ENCODE results near the gene KCNJ1. TPM values are rescaled to one million over a fixed set of nuclear protein-coding genes. Genes with fewer than 3 reads are reported as not detected.
A peak's percentile ranks its signal among the peaks of the same experiment; 100 is the strongest.

The KCNJ1 gene
- total RNA-seq (2014; rRNA removed; shearing (Covaris generic)) = not detected in 2 replicates

DNA sequence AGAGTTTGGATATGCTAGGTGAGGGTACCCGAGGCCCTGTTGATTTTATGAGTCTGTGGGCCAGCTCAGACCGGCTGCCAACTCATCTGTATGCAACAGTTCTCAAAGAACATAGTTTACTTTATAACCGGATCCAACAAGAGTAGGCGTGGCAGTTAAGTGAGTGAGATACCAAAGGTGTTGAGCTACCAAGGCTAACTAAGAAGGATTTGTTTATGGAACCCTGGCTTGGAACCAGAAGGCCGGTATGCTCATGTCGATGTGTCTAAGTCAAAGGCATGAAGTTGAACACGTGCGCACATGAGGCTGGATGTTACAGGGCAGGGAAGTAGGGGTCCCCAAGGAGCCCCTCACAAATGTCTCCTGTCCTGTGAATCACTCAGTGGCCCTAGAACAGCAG is at the start of gene KCNJ1:
TSS of gene KCNJ1 (minus strand) at position 20 of the 400 bp plus-strand sequence. CDS start 27,053 bp downstream, outside the sequence.
- in situ Hi-C loops (cut with HindIII; ENCODE audit: low sequenced_read_pairs) = no loop called here
- DNase-seq (ENCODE audit: low spot score) = no peak

DNA sequence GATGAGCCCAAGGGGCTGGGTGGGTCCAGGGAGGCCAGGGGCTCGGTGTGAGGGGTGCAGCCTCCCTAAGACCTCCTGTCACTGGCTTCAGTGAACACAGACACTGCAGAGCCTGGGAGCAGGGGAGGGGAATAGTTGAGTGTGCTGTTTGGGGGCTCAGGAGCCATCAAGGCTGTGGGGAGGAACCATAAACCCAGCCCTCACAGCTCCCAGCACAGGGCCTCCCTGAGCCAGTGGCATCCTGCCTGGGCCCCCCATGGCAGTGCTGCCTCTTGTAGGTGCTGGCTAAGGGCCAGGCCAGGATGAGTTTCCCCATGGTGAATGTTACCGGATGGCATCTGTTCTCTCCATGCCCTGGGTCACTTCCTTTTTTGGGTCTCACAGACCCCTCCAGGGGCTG is 49.6 kb upstream of the KCNJ1 start:
- no peak for DNase-seq (ENCODE audit: low spot score)
- in situ Hi-C loops (cut with HindIII; ENCODE audit: low sequenced_read_pairs) = no loop called here

DNA sequence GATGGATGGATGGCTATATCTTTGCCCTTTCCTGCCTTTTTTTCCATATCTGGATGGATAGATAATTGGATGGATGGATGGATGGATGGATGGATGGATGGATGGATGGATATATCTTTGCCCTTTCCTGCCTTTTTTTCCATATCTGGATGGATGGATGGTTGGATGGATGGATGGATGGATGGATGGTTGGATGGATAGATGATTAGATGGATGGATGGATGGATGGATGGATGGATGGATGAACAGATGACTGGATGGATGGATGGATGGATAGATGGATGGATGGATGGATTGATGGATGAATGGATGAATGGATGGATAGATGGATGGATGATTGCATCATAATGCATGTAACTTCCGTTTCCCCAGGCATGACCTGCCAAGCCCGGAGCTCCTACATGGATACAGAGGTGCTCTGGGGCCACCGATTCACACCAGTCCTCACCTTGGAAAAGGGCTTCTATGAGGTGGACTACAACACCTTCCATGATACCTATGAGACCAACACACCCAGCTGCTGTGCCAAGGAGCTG is 49.0 kb upstream of the KCNJ1 start:
- DNase-seq (ENCODE audit: low spot score) = no peak
- in situ Hi-C loops (cut with HindIII; ENCODE audit: low sequenced_read_pairs) = no loop called here

DNA sequence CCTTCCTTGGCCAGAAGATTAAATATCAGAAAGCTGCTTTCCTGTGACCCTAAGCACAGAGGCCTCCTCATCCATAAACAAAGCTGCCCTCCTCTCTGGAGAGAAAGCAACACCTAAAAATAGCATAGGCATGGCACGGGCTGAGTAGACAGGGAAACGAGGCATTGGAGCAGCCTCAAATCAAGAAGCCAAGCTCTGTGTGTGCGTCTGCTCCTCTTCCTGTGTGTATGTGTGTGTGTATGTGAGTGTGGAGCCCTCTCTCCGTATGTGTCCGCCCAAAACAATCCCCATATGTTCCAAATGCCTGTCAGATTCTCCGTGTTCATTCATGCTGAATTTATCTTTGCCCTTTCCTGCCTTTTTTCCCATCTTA is 48.0 kb upstream of the KCNJ1 start:
- peak; percentile 40 for DNase-seq (ENCODE audit: low spot score)
- in situ Hi-C loops (cut with HindIII; ENCODE audit: low sequenced_read_pairs) = no loop called here

DNA sequence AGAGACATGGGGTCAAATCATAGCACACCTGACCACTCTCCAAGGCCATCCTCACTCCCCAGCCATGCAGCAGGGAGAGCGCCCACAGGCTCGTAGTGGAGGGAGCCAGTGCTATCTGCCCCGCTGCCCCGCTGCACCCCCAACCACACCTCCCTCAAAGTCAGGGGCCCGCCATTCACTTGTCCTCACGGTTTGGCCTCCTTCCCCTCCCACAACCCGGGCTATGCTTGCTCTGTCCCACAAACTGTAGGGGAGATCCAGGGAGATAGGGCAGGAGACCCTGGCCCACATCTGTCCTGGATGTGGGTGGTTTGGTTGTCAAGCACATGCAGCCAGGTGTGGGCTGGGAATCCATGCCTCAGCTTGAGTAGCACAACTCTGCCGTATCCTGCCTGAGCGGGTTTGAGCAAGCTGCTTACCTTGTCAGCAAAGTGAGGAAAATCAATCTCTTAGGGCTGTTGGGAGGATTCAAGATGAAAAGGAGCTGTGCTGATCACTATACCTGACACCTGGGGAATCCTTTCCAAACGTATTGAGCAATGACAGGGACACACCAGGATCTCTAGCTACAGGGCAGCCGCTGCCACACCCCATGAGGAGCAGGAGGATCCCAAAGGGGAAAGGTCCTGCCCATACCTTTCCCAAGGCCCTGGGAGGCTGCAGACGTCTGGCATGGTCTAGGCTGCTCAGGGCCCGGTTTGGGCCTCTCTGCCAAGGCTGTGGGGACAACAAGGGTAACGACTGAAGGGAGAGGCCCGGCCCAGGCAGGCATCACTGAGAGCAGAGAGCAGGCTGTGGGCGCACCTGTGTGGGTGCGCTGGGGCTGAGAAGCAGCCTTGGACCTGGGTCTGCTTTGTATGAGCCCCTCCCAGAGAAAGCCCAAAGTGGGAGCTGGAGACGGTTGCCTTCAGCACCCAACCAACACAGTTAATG is 47.4 kb upstream of the KCNJ1 start:
- in situ Hi-C loops (cut with HindIII; ENCODE audit: low sequenced_read_pairs) = no loop called here
- no peak for DNase-seq (ENCODE audit: low spot score)

DNA sequence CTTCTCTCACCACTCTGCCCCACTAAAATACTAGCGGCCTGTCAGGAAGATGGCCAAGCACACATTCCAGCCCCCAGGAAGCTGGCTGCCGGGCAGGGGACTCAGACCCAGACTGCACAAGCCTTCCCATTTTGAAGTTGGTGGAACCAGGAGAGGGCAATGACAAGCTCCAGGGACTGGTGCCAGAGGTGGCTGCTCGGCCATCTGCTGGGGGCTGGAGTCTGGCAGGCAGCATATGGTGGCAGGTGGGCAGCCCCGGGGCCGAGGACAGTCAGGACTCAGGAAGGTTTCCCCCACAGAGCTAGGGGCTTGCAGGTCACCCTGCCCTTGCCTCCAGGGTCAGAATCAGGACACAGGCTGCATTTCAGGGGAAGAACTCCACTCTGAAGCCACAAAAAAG is 46.7 kb upstream of the KCNJ1 start:
- in situ Hi-C loops (cut with HindIII; ENCODE audit: low sequenced_read_pairs) = no loop called here
- DNase-seq (ENCODE audit: low spot score) = peak; percentile 54

DNA sequence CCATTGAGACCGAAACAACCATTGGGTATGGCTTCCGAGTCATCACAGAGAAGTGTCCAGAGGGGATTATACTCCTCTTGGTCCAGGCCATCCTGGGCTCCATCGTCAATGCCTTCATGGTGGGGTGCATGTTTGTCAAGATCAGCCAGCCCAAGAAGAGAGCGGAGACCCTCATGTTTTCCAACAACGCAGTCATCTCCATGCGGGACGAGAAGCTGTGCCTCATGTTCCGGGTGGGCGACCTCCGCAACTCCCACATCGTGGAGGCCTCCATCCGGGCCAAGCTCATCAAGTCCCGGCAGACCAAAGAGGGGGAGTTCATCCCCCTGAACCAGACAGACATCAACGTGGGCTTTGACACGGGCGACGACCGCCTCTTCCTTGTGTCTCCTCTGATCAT is 44.6 kb upstream of the KCNJ1 start:
- in situ Hi-C loops (cut with HindIII; ENCODE audit: low sequenced_read_pairs) = no loop called here
- no peak for DNase-seq (ENCODE audit: low spot score)

DNA sequence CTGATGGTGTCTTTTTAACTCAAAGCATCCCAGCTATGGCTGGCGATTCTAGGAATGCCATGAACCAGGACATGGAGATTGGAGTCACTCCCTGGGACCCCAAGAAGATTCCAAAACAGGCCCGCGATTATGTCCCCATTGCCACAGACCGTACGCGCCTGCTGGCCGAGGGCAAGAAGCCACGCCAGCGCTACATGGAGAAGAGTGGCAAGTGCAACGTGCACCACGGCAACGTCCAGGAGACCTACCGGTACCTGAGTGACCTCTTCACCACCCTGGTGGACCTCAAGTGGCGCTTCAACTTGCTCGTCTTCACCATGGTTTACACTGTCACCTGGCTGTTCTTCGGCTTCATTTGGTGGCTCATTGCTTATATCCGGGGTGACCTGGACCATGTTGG is 44.1 kb upstream of the KCNJ1 start:
- in situ Hi-C loops (cut with HindIII; ENCODE audit: low sequenced_read_pairs) = no loop called here
- no peak for DNase-seq (ENCODE audit: low spot score)

DNA sequence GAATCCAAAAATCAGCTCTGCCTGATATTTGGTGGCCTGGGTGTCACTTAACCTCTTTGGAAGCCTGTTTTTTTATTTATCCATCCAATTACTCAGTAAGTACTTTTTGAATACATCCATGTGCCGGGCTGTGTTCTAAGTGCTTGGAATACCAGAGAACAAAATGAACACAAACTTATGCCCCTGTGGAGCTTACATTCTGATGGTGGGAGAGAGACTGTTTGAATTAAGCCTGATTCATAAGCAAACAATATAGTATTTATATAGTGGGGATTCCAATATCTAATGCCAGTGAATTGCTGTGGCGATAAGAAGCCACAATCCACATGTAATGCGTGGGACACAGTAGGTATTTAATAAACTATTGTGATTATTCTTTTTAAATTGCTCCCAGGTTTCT is 43.5 kb upstream of the KCNJ1 start:
- no peak for DNase-seq (ENCODE audit: low spot score)
- in situ Hi-C loops (cut with HindIII; ENCODE audit: low sequenced_read_pairs) = no loop called here

DNA sequence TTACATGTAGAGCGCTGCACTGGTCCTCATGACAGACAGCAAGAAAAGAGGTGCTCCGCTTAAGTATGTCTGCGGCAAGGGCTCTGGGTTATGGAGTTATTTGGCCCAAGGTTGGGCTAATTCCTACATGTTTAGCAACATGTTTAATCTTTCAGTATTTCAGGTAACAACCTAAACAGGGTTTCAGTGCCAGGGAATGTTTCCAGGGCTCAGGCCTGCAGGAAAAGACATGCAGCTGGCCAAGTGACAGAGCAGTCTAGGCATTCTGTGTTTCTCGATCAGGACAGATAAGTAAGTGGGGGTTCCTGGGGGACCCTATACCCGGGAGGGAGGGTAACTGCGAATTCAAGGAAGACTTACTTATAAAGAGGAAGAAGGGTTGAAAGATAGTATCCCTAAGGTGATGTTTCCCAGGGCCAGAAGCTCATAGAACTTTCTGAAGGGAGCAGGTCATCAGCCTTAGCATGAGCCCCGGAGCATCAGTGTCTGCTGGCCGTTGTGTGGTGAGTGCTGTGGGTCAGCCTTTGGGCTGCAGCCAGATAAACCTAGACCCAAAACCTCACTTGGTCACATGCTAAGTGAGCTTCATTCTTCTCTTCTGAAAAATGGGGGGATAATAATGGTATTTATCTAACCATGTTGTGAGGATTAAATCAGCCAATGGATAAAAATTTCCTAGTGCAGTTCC is 42.5 kb upstream of the KCNJ1 start:
- DNase-seq (ENCODE audit: low spot score) = no peak
- in situ Hi-C loops (cut with HindIII; ENCODE audit: low sequenced_read_pairs) = no loop called here

DNA sequence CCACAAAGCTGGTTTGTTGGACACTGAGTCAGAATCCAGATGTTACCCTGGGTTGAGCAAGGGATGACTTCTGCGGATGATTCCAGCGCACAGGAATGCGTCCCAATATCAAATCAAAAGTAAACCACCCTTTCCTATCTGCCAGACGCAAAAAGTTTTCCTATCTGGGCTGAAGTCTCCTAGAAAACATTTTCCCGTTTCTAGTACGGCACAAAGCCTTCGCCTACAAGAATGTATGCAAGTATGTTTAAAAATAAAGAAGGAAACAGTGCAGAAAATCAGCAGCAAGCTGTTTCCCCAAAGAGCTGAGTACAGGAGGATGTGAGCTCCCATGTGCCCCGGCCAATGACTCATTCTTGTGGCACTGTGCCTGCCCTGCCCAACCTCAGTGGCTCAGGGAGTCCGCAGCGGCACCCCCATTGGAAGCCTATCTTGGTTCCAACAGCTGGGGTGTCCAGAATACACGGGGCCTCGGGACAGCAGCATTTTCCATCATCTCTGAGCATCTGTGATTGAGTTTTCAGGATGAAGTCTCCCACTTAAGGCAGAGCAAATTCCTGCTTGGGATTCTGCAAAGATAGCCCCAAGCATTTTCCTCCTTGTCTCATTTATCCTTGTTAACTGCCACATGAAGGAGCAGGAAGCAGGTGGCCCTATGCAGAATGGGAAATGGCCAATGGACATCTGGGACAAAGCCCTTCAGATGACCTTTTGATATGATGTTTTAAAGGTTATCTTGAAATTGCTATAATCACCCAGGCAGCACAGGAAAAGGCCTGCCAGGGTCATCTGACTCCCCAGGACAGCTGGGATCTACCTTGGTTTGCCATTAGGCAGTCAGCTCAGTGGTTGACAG is 41.5 kb upstream of the KCNJ1 start:
- DNase-seq (ENCODE audit: low spot score) = no peak
- in situ Hi-C loops (cut with HindIII; ENCODE audit: low sequenced_read_pairs) = no loop called here

DNA sequence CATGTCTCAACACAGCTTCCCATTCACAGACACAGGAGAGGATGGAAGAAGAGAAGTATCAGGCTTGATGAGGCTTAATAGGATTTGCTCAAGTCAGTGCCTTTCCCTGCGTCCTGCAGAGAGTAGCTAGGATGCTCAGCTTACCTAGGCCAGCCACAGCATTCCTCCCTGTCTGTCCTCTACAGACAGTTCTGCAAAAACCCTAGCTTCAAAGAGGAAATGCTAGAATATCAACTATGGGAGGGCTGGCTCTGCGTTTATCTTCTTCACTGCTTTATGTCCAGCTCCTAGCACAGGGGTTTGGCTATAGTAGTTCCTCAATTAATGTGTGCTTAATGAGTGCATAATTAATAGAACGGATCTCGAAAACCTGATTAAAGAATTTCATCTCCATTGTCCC is 40.5 kb upstream of the KCNJ1 start:
- in situ Hi-C loops (cut with HindIII; ENCODE audit: low sequenced_read_pairs) = no loop called here
- DNase-seq (ENCODE audit: low spot score) = no peak

DNA sequence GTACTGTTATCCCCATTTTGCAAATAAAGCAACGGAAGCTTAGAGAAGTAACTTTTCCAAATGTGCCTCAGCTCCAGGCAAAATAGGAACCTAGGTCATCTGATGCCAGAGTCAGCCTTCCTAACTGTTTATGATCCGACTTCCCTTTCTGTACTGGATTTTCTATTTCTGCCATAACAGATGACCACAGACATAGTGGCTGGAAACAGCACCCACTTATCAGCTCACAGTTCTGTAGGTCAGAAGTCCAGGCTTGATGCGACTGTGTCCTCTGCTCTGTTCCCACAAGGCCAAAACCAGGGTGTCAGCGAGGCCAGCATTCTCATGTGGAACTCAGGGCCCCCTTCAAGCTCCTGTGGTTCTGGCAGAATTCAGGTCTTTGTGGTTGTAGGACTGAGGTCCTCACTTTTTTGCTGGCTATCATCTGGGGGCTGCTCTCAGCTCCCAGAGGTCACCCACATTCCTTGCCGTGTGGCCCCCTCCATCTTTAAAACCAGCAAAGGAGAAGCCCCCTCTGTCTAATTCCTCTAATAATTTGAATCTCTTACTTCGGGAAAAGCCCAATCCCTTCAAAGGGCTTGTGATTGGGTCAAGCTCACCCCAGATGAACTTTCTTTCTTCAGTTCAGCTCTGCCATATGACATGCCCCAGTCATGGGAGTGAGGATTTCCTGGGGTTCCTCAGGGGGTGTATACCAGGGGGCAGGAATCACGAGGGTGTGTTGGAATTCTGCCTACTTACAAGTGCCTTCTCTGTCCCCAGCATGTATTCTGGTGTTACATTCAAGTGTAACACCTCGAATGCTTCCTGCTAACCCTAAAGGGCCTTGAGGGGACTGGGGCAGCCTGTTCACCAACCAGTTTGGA is 39.3 kb upstream of the KCNJ1 start:
- no peak for DNase-seq (ENCODE audit: low spot score)

DNA sequence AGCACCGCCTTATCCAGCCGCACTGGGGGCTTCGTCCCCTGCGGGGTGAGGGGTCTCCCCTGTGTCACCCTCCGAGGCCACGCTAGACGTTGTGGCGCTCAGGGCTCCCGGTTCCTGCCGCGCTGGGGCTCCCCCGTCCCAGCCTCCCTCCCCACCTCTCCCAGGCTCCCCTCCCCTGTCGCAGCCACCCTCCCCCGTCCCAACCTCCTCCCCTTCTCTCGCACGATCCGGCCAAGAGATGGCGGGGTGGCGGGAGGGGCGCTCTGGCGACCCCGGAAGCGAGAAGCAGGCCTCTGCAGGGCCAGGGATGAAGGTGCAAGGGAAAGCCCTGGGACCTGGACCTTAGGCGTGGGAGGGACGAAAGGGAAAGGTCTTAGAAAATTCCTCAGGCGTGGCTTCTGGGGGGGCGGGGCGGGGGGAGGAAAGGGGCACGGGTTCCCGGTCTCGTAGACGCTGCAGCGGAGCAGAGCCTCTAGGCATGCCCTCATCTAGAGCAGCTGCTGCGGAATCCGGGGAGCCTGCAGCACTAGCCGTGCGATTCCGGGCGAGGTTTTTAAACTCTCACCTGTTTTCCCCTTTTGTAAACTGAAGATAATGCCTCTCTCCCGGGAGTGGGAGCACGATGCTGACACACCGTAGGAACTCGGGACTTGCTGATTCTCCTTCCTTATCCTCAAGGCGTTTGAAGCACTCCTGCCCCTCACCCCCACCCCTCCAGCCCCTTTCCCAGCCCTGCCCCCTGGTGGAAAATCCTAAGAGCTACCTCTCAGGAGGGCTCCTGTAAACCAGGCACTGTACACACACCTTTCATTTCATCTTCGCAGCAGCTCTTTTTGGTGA is 38.5 kb upstream of the KCNJ1 start:
- in situ Hi-C loops (cut with HindIII; ENCODE audit: low sequenced_read_pairs) = no loop called here
- no peak for DNase-seq (ENCODE audit: low spot score)

More for the DNA sequence above, 39.3 kb upstream of the KCNJ1 start:
- in situ Hi-C loops (cut with HindIII; ENCODE audit: low sequenced_read_pairs) = no loop called here

DNA sequence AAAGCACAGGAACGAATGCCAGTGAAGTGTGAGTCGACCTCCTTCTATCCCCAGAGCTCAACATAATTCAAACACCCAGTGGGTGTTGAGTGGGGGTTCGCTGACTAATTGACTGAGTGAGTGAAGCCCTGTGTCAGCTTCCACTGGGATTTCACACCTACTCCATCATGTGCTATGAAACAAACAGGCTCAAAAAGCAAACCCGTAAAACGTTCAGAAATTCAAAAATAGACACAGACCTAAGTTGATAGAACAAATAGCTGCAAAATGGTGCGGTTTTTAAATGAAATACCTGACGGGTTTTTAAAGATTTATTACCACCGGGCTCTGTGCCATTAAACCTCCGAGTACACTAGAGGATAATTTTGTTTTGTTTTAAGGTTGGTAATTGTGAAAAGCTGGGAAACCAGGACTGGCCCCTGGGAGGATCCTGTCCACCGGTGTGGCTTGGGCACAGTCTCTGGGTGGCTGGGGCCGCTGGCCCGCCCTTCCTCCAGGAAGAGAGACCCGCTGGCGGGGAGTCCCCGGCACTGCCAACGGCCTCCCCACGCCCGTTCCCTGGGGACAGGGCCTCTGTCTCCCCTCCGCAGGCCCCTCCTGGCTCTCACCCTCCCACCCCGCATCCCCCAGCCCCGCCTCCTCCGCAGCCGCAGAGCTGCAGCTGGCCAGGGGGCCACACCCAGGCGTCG is 37.7 kb upstream of the KCNJ1 start:
- in situ Hi-C loops (cut with HindIII; ENCODE audit: low sequenced_read_pairs) = no loop called here
- no peak for DNase-seq (ENCODE audit: low spot score)

DNA sequence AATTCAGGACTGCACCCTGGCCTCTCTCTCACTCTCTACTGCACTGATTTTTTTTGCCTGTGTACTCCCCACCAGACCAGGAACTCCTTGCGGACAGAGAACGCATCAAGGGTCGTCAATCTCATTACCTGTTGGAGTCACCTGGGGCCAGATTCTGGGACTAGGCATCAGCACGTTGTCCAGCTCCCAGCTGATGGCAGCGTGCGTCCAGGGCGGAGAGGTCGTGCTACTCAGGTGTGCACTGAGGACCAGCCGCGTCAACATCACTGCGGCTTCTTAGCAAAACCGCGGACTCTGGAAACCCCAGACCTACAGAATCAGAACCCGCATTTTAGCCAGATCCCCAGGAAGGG is 37.2 kb upstream of the KCNJ1 start:
- no peak for DNase-seq (ENCODE audit: low spot score)
- in situ Hi-C loops (cut with HindIII; ENCODE audit: low sequenced_read_pairs) = no loop called here
